SK-N-SH treated with all-trans-retinoic acid at 6 μM for 48 hours (cell line): Measurements from ENCODE around the gene NFAM1.

Experiments used
- BACH2 ChIP-seq: fragments of 250-450 bp; sonication (Bioruptor Pico); IDR thresholded peaks from 2 replicates; pipeline ENCODE4 v1.9.0; 2021; ENCODE audit warnings: mild to moderate bottlenecking, borderline replicate concordance
- CREB5 ChIP-seq: fragments of 250-450 bp; sonication (Bioruptor Pico); IDR thresholded peaks from 2 replicates; pipeline ENCODE4 v1.5.1; 2020; ENCODE audit warnings: low read depth, mild to moderate bottlenecking, moderate library complexity
- CSRNP3 ChIP-seq: fragments of 250-450 bp; sonication (Bioruptor Pico); IDR thresholded peaks from 2 replicates; pipeline ENCODE4 v1.5.1; 2021; ENCODE audit warnings: mild to moderate bottlenecking, moderate library complexity
- GLIS3 ChIP-seq: fragments of 250-450 bp; sonication (Bioruptor Pico); IDR thresholded peaks from 2 replicates; pipeline ENCODE4 v1.5.0; 2020; ENCODE audit warnings: mild to moderate bottlenecking, moderate library complexity
- ISL1 ChIP-seq: fragments of 250-450 bp; sonication (Bioruptor Pico); IDR thresholded peaks from 2 replicates; pipeline ENCODE4 v2.1.2; 2022; ENCODE audit warnings: mild to moderate bottlenecking, moderate library complexity
- OSR1 ChIP-seq: fragments of 250-450 bp; sonication (Bioruptor Pico); IDR thresholded peaks from 2 replicates; pipeline ENCODE4 v1.8.0; 2022; ENCODE audit warnings: moderate library complexity, mild to moderate bottlenecking, inconsistent platforms
- PATZ1 ChIP-seq: fragments of 250-450 bp; sonication (Bioruptor Pico); IDR thresholded peaks from 2 replicates; pipeline ENCODE4 v1.8.0; 2020; ENCODE audit warnings: mild to moderate bottlenecking, moderate library complexity, borderline replicate concordance
- RARB ChIP-seq: fragments of 250-450 bp; sonication (Bioruptor Pico); IDR thresholded peaks from 2 replicates; pipeline ENCODE4 v1.8.0; 2021; ENCODE audit warnings: mild to moderate bottlenecking, moderate library complexity
- TCF4 ChIP-seq: fragments of 250-450 bp; sonication (Bioruptor Pico); IDR thresholded peaks from 2 replicates; pipeline ENCODE4 v1.8.0; 2021; ENCODE audit warnings: mild to moderate bottlenecking, moderate library complexity, borderline replicate concordance
- ZFP3 ChIP-seq: fragments of 250-450 bp; sonication (Bioruptor Pico); IDR thresholded peaks from 2 replicates; pipeline ENCODE4 v1.5.0; 2020; ENCODE audit warnings: mild to moderate bottlenecking, moderate library complexity
- ZFP30 ChIP-seq: fragments of 450-650 bp; formaldehyde crosslinking; IDR thresholded peaks from 2 replicates; pipeline ENCODE4 v1.5.0; 2022; ENCODE audit warnings: mild to moderate bottlenecking, moderate library complexity

GRCh38 chr22:42376711-42377554, 55.3 kb downstream of the NFAM1 start:
- no peak for TF ChIP-seq CSRNP3 (CRISPR knock-in tag)
- TF ChIP-seq ZFP30 (CRISPR knock-in tag), result no peak
- no peak for TF ChIP-seq PATZ1 (CRISPR knock-in tag)
- no peak for TF ChIP-seq BACH2
- no peak for TF ChIP-seq CREB5 (CRISPR knock-in tag)
- peak; percentile 69; the same call in 1 of the 2 replicates for TF ChIP-seq TCF4 (CRISPR knock-in tag)
- TF ChIP-seq ZFP3 (CRISPR knock-in tag), result no peak
- no peak for TF ChIP-seq ISL1 (CRISPR knock-in tag)
- no peak for TF ChIP-seq RARB (CRISPR knock-in tag)
- no peak for TF ChIP-seq OSR1 (CRISPR knock-in tag)
- TF ChIP-seq GLIS3 (CRISPR knock-in tag), result no peak
